ENCODE results near the gene PIK3R3.

The PIK3R3 gene

GRCh38 chr1:46131093-46131492 lies 1.3 kb downstream of the PIK3R3 start:
- H3K4me3 ChIP-seq (ENCODE audit: low read length in 2 of 2): peak overlapping the region; percentile 74 to 85
- H3K36me3 ChIP-seq (ENCODE audit: control insufficient read depth in 2 of 2, insufficient read depth in 2 of 2, low read length in 2 of 2): no peaks in the 10 kb centered on the region
- no peaks in the 10 kb centered on the region for H3K9me3 ChIP-seq (ENCODE audit: control insufficient read depth in 2 of 2, low read length in 2 of 2)
- H3K27me3 ChIP-seq (ENCODE audit: control insufficient read depth in 1 of 2, insufficient read depth in 2 of 2, low read length in 2 of 2): no peaks in the 10 kb centered on the region
- peaks cover 18% of the 10 kb centered on the region for H3K4me1 ChIP-seq (ENCODE audit: control insufficient read depth, insufficient read depth, low read length)
- H3K27ac ChIP-seq (ENCODE audit: low read length): no peak overlapping the region
- peak overlapping the region in 1 of 2 donors; percentile 73 for H3K9ac ChIP-seq (ENCODE audit: low read length in 2 of 2)

GRCh38 chr1:46130606-46131005 lies 1.8 kb downstream of the PIK3R3 start:
- H3K27ac ChIP-seq (ENCODE audit: low read length): no peak overlapping the region

GRCh38 chr1:46130121-46130520 lies 2.3 kb downstream of the PIK3R3 start:
- Histone ChIP-seq H3K36me3 (ENCODE audit: control insufficient read depth in 2 of 2, insufficient read depth in 2 of 2, low read length in 2 of 2) (no peaks in the 10 kb centered on the region), H3K9ac (ENCODE audit: low read length in 2 of 2) (peak overlapping the region in 1 of 2 donors; percentile 73), H3K4me3 (ENCODE audit: low read length in 2 of 2) (peak overlapping the region; percentile 74 to 85), H3K27ac (ENCODE audit: low read length) (no peak overlapping the region), H3K27me3 (ENCODE audit: control insufficient read depth in 1 of 2, insufficient read depth in 2 of 2, low read length in 2 of 2) (no peaks in the 10 kb centered on the region), H3K4me1 (ENCODE audit: control insufficient read depth, insufficient read depth, low read length) (peaks cover 15% of the 10 kb centered on the region), H3K9me3 (ENCODE audit: control insufficient read depth in 2 of 2, low read length in 2 of 2) (no peaks in the 10 kb centered on the region)

More at GRCh38 chr1:46130606-46131005, 1.8 kb downstream of the PIK3R3 start:
- Histone ChIP-seq H3K9ac (ENCODE audit: low read length in 2 of 2) (peak overlapping the region; percentile 29 to 73), H3K36me3 (ENCODE audit: control insufficient read depth in 2 of 2, insufficient read depth in 2 of 2, low read length in 2 of 2) (no peaks in the 10 kb centered on the region), H3K4me1 (ENCODE audit: control insufficient read depth, insufficient read depth, low read length) (peaks cover 18% of the 10 kb centered on the region), H3K9me3 (ENCODE audit: control insufficient read depth in 2 of 2, low read length in 2 of 2) (no peaks in the 10 kb centered on the region), H3K27me3 (ENCODE audit: control insufficient read depth in 1 of 2, insufficient read depth in 2 of 2, low read length in 2 of 2) (no peaks in the 10 kb centered on the region), H3K4me3 (ENCODE audit: low read length in 2 of 2) (peak overlapping the region; percentile 74 to 85)

GRCh38 chr1:46128344-46128743 lies 4.1 kb downstream of the PIK3R3 start:
- no peaks in the 10 kb centered on the region for H3K27me3 ChIP-seq (ENCODE audit: control insufficient read depth in 1 of 2, insufficient read depth in 2 of 2, low read length in 2 of 2)
- no peaks in the 10 kb centered on the region for H3K36me3 ChIP-seq (ENCODE audit: control insufficient read depth in 2 of 2, insufficient read depth in 2 of 2, low read length in 2 of 2)
- H3K4me3 ChIP-seq (ENCODE audit: low read length in 2 of 2): no peak overlapping the region
- H3K9ac ChIP-seq (ENCODE audit: low read length in 2 of 2): no peak overlapping the region
- no peaks in the 10 kb centered on the region for H3K9me3 ChIP-seq (ENCODE audit: control insufficient read depth in 2 of 2, low read length in 2 of 2)
- no peak overlapping the region for H3K27ac ChIP-seq (ENCODE audit: low read length)
- H3K4me1 ChIP-seq (ENCODE audit: control insufficient read depth, insufficient read depth, low read length): peaks cover 1% of the 10 kb centered on the region

GRCh38 chr1:46118856-46119255 lies 13.6 kb downstream of the PIK3R3 start:
- no peaks in the 10 kb centered on the region for H3K36me3 ChIP-seq (ENCODE audit: control insufficient read depth in 2 of 2, insufficient read depth in 2 of 2, low read length in 2 of 2)
- H3K27me3 ChIP-seq (ENCODE audit: control insufficient read depth in 1 of 2, insufficient read depth in 2 of 2, low read length in 2 of 2): no peaks in the 10 kb centered on the region
- H3K27ac ChIP-seq (ENCODE audit: low read length): no peak overlapping the region
- no peak overlapping the region for H3K9ac ChIP-seq (ENCODE audit: low read length in 2 of 2)
- H3K4me3 ChIP-seq (ENCODE audit: low read length in 2 of 2): no peak overlapping the region
- no peaks in the 10 kb centered on the region for H3K9me3 ChIP-seq (ENCODE audit: control insufficient read depth in 2 of 2, low read length in 2 of 2)
- peaks cover 4% of the 10 kb centered on the region for H3K4me1 ChIP-seq (ENCODE audit: control insufficient read depth, insufficient read depth, low read length)

GRCh38 chr1:46117810-46118494 lies 14.5 kb downstream of the PIK3R3 start:
- Histone ChIP-seq H3K4me3 (ENCODE audit: low read length in 2 of 2) (no peak overlapping the region), H3K27me3 (ENCODE audit: control insufficient read depth in 1 of 2, insufficient read depth in 2 of 2, low read length in 2 of 2) (no peaks in the 10 kb centered on the region), H3K9me3 (ENCODE audit: control insufficient read depth in 2 of 2, low read length in 2 of 2) (no peaks in the 10 kb centered on the region), H3K36me3 (ENCODE audit: control insufficient read depth in 2 of 2, insufficient read depth in 2 of 2, low read length in 2 of 2) (no peaks in the 10 kb centered on the region), H3K4me1 (ENCODE audit: control insufficient read depth, insufficient read depth, low read length) (peaks cover 4% of the 10 kb centered on the region), H3K9ac (ENCODE audit: low read length in 2 of 2) (no peak overlapping the region), H3K27ac (ENCODE audit: low read length) (no peak overlapping the region)

- Histone ChIP-seq H3K9me3 (ENCODE audit: control insufficient read depth in 2 of 2, low read length in 2 of 2) (no peaks in the 10 kb centered on the region), H3K9ac (ENCODE audit: low read length in 2 of 2) (no peak overlapping the region), H3K36me3 (ENCODE audit: control insufficient read depth in 2 of 2, insufficient read depth in 2 of 2, low read length in 2 of 2) (no peaks in the 10 kb centered on the region), H3K27me3 (ENCODE audit: control insufficient read depth in 1 of 2, insufficient read depth in 2 of 2, low read length in 2 of 2) (no peaks in the 10 kb centered on the region), H3K4me3 (ENCODE audit: low read length in 2 of 2) (no peak overlapping the region), H3K27ac (ENCODE audit: low read length) (no peak overlapping the region), H3K4me1 (ENCODE audit: control insufficient read depth, insufficient read depth, low read length) (peaks cover 4% of the 10 kb centered on the region)
Observed at GRCh38 chr1:46114925-46115603, 17.4 kb downstream of the PIK3R3 start.

- no peak overlapping the region for H3K9ac ChIP-seq (ENCODE audit: low read length in 2 of 2)
Observed at GRCh38 chr1:46113948-46114347, 18.5 kb downstream of the PIK3R3 start.

GRCh38 chr1:46112108-46112507 lies 20.3 kb downstream of the PIK3R3 start:
- Histone ChIP-seq H3K27me3 (ENCODE audit: control insufficient read depth in 1 of 2, insufficient read depth in 2 of 2, low read length in 2 of 2) (no peaks in the 10 kb centered on the region), H3K36me3 (ENCODE audit: control insufficient read depth in 2 of 2, insufficient read depth in 2 of 2, low read length in 2 of 2) (no peaks in the 10 kb centered on the region), H3K27ac (ENCODE audit: low read length) (no peak overlapping the region), H3K4me3 (ENCODE audit: low read length in 2 of 2) (no peak overlapping the region), H3K4me1 (ENCODE audit: control insufficient read depth, insufficient read depth, low read length) (no peaks in the 10 kb centered on the region), H3K9ac (ENCODE audit: low read length in 2 of 2) (no peak overlapping the region), H3K9me3 (ENCODE audit: control insufficient read depth in 2 of 2, low read length in 2 of 2) (no peaks in the 10 kb centered on the region)

More at GRCh38 chr1:46113948-46114347, 18.5 kb downstream of the PIK3R3 start:
- Histone ChIP-seq H3K4me1 (ENCODE audit: control insufficient read depth, insufficient read depth, low read length) (peaks cover 2% of the 10 kb centered on the region), H3K27ac (ENCODE audit: low read length) (no peak overlapping the region), H3K9me3 (ENCODE audit: control insufficient read depth in 2 of 2, low read length in 2 of 2) (no peaks in the 10 kb centered on the region), H3K4me3 (ENCODE audit: low read length in 2 of 2) (no peak overlapping the region), H3K27me3 (ENCODE audit: control insufficient read depth in 1 of 2, insufficient read depth in 2 of 2, low read length in 2 of 2) (no peaks in the 10 kb centered on the region), H3K36me3 (ENCODE audit: control insufficient read depth in 2 of 2, insufficient read depth in 2 of 2, low read length in 2 of 2) (no peaks in the 10 kb centered on the region)

- Histone ChIP-seq H3K4me1 (ENCODE audit: control insufficient read depth, insufficient read depth, low read length) (no peaks in the 10 kb centered on the region), H3K9me3 (ENCODE audit: control insufficient read depth in 2 of 2, low read length in 2 of 2) (no peaks in the 10 kb centered on the region), H3K9ac (ENCODE audit: low read length in 2 of 2) (no peak overlapping the region), H3K36me3 (ENCODE audit: control insufficient read depth in 2 of 2, insufficient read depth in 2 of 2, low read length in 2 of 2) (no peaks in the 10 kb centered on the region), H3K27me3 (ENCODE audit: control insufficient read depth in 1 of 2, insufficient read depth in 2 of 2, low read length in 2 of 2) (no peaks in the 10 kb centered on the region), H3K4me3 (ENCODE audit: low read length in 2 of 2) (no peak overlapping the region), H3K27ac (ENCODE audit: low read length) (no peak overlapping the region)
Observed at GRCh38 chr1:46110521-46110920, 21.9 kb downstream of the PIK3R3 start.

All from stomach smooth muscle (tissue), 2 donors.